Raji (cell line): ENCODE results near the gene RNF212B.

ENCODE experiments used
- POLR2A ChIP-seq: IDR thresholded peaks from 2 replicates; pipeline ENCODE4 v1.6.1; 2011; ENCODE audit warnings: low read depth, low read length, control low read depth; ENCODE audit not compliant: insufficient read depth

Gene RNF212B

DNA sequence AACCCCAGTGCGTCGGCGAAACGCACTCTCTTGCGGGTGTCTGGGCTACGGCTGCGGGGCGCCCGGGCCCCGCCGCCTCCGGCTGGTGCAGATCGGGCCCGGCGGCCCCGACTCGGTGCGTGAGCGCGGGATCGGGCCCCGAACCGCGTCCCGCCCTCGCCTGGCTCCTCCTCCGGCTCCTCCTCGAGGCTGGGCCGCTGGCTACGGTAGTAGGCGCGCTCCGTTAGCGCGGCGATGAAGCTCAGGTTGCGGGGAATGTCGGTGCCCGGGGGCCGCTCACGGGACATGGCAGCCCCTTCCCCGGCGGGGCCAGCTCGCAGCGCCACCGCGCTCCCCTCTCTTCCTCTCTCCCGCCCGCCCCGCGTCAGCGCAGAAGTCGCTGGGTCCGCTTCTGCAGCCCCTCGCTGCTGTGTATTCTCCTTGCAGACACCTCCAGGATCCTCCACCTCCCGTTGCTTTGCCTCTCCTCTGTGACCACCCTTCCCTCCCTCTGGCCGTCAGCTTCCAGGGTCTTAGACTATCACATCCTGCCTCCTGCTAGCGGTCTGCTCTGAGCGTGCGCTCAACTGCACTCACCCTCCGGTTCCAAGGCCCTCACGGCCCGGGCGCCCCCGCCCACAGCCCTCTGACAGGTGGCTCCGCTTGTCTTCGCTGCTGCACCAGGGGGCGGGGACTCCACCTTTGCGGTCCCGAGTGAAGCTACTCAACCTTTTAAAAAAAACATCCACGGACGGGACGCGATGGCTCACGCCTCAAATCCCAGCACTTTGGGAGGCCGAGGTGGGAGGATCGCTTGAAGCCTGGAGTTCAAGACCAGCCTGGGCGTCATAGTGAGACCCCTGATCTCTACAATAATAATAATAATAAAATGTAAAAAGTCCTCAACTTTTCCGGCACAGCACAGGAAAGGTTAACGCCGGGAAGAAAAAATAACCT, 64.8 kb downstream of the RNF212B start, which contains the start of gene PPP1R3E:
Gene PPP1R3E, minus strand, starts transcription at position 570 of the 936 bp plus-strand sequence. Its CDS starts 283 bp downstream, at position 287.
- TF ChIP-seq POLR2A: peak; percentile 98

- TF ChIP-seq POLR2A: peak; percentile 84
Measured at GRCh38 chr14:23306412-23307145, 68.8 kb downstream of the RNF212B start, which contains the start of gene BCL2L2. BCL2L2 (plus strand) TSS chr14:23306833; CDS start chr14:23307768, 935 bp downstream.

DNA sequence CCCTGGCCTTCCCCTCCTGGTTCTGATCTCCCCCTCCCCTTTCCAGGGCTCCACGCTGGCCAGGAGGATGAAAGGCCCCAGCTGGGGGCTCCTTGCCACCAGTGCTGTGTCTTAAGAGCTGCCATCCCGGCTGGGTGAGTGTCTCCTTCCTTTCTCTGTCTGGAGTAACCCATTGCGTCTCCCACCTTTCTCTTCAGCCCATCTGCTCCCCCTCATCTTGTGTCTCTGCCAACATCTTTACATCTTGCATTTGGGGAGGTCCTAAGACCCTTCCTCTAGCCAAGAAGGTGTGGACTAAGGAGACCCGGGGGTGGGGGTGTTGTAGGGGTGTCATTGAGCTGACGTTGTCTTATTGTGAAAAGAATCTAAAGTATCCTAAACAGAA, 69.4 kb downstream of the RNF212B start:
- TF ChIP-seq POLR2A: no peak

GRCh38 chr14:23307687-23308644, 70.2 kb downstream of the RNF212B start:
- TF ChIP-seq POLR2A: no peak

GRCh38 chr14:23308721-23309445, 71.1 kb downstream of the RNF212B start:
- no peak for TF ChIP-seq POLR2A

GRCh38 chr14:23310546-23310945, 72.8 kb downstream of the RNF212B start:
- TF ChIP-seq POLR2A: no peak

DNA sequence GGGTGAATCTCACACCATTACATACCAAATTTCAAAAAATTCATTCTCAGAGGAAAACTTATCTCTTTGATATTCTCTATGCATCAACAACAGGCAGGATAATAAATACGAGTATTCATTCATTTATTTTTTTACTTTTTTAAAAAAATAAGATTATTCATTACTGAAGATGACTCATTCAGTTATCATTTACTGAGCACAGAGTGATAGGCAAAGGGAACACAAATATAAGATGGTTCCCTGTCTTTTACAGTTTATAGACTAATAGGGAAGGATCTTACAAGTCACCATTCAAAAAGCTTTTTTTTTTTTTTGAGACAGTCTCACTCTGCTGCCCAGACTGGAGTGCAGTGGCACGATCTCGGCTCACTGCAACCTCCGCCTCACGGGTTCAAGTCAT, 78.6 kb downstream of the RNF212B start:
- TF ChIP-seq POLR2A: no peak

DNA sequence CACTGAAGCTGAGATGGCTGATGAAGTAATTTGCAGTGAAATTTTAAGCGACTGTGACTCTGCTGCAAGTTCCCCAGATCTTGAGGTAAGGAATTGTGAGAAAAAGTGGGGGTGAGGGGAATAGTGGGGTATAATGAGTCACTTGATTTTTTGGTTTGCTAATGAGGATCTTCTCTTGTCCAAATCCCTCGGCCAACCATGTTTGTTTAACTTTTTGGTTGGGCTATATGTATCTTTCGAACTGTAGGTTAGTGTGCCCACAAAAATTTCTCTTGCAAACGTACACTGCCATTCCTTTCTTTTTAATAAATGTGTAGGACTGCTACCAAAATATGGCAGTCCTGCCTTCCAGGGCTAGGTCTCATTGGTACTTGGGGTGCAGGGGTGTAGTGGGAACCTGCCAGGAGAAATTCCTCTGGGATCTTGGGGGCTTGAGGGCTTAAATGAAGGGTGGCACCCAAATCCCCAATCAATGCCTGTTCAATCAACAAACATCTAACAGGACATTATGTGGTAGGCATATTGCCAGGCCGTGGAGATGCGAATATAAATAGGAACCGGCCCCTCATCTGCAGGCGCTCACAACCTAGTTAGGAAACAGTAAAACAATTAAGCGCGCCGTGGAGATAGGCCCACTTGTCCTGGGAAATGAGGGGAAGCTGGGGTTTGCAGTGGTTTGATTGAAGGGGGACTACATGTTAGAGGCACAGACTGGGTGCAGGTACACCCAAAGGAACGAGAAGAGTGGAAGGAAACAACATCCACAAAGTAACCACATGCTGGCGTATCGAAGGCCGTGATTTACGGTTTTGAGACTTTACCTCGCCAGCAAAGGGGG, 82.2 kb downstream of the RNF212B start:
- no peak for TF ChIP-seq POLR2A

- peak; percentile 67; the same call in 1 of the 2 replicates for TF ChIP-seq POLR2A
Measured at GRCh38 chr14:23320584-23321571, 83.1 kb downstream of the RNF212B start, which contains the start of gene PABPN1. PABPN1 (plus strand) TSS chr14:23321457; CDS start chr14:23321470, 13 bp downstream.

DNA sequence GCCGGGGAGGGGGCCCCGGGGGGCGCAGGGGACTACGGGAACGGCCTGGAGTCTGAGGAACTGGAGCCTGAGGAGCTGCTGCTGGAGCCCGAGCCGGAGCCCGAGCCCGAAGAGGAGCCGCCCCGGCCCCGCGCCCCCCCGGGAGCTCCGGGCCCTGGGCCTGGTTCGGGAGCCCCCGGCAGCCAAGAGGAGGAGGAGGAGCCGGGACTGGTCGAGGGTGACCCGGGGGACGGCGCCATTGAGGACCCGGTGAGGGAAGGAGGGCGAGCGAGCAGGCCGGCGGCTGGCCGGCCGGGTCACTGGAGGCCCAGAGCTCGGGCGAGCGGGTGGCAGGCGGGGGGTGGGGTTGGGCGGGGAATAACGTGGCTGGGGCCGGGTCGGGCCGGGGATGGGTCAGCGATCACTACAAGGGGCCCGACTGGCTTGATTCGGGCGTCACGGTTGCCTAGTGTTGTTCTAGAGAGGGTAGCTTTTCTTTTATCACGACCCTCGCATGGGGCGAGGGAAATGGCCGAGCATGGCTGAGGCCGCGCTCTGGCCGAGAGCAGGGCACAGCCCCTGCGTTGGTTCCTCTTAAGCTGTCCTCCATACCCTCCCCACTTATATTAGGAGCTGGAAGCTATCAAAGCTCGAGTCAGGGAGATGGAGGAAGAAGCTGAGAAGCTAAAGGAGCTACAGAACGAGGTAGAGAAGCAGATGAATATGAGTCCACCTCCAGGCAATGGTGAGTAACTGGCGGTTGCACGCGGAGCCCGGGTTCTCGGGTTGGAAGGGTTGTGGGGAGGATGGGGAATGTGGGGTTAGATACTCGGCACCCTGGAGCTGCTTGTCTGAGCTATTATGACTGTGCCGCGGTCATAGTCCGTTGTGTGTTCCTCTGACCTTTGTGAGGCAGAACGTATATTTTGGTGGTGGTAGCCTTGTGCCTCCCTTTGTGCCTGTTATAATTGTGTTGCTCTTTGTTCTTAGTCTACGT, 84.1 kb downstream of the RNF212B start:
- no peak; the same call in 1 of the 2 replicates for TF ChIP-seq POLR2A
